ENCODE results near the gene TENM3. TPM values are rescaled to one million over a fixed set of nuclear protein-coding genes. Genes with fewer than 3 reads are reported as not detected.
"Not testable (repeated sequence)": the region's sequence is repeated elsewhere in the genome, so short reads cannot be mapped to it uniquely, and the experiment has no call there.

Gene TENM3
- total and polyA plus RNA-seq, 7 experiments from 2014 or later: not detected

- H3K36me3 ChIP-seq (ENCODE audit: control insufficient read depth in 2 of 3, insufficient read depth in 3 of 3, low read length in 3 of 3): no peaks in the 10 kb centered on the region
- H3K27ac ChIP-seq (ENCODE audit: low read depth, low read length): no peak overlapping the region
- no peak overlapping the region for H3K4me3 ChIP-seq (ENCODE audit: low read length)
- H3K9me3 ChIP-seq (ENCODE audit: control insufficient read depth in 2 of 3, low read length in 3 of 3): no peaks in the 10 kb centered on the region
- H3K4me1 ChIP-seq (ENCODE audit: control insufficient read depth in 2 of 2, insufficient read depth in 2 of 2, low read length in 2 of 2): no peaks in the 10 kb centered on the region
- Mint-ChIP-seq H3K27me3 (peaks cover 0 to 7% (median 5%) of the 10 kb centered on the region in 5 donors), H3K27ac (no peak overlapping the region), H3K4me3 (no peak overlapping the region), H3K9me3 (peaks cover 0 to 2% (median 0%) of the 10 kb centered on the region in 11 donors), H3K36me3 (no peaks in the 10 kb centered on the region), H3K4me1 (peaks cover 0 to 2% (median 0%) of the 10 kb centered on the region in 7 donors)
- no peak for DNase-seq
- intact Hi-C loops (cut with micrococcal nuclease): no loop called here
- POLR2A ChIA-PET: no interaction called here
- no peak for ATAC-seq
- CTCF ChIA-PET: no interaction called here
- no peaks in the 10 kb centered on the region for H3K27me3 ChIP-seq (ENCODE audit: control insufficient read depth in 2 of 2, insufficient read depth in 2 of 2, low read length in 2 of 2)
Observed at GRCh38 chr4:182380771-182381181, 137.6 kb downstream of the TENM3 start.

GRCh38 chr4:182382941-182383340, 139.7 kb downstream of the TENM3 start:
- no peak overlapping the region for H3K4me3 Mint-ChIP-seq
- ATAC-seq (no peak), DNase-seq (no peak)
- Histone ChIP-seq H3K27ac (ENCODE audit: low read depth, low read length) (no peak overlapping the region), H3K4me3 (ENCODE audit: low read length) (no peak overlapping the region), H3K4me1 (ENCODE audit: control insufficient read depth in 2 of 2, insufficient read depth in 2 of 2, low read length in 2 of 2) (no peaks in the 10 kb centered on the region), H3K9me3 (ENCODE audit: control insufficient read depth in 2 of 3, low read length in 3 of 3) (no peaks in the 10 kb centered on the region), H3K36me3 (ENCODE audit: control insufficient read depth in 2 of 3, insufficient read depth in 3 of 3, low read length in 3 of 3) (no peaks in the 10 kb centered on the region), H3K27me3 (ENCODE audit: control insufficient read depth in 2 of 2, insufficient read depth in 2 of 2, low read length in 2 of 2) (no peaks in the 10 kb centered on the region)
- no peaks in the 10 kb centered on the region for H3K36me3 Mint-ChIP-seq
- ChIA-PET CTCF (no interaction called here), POLR2A (no interaction called here)
- intact Hi-C loops (cut with micrococcal nuclease): no loop called here
- H3K9me3 Mint-ChIP-seq: peaks cover 0 to 2% (median 0%) of the 10 kb centered on the region in 11 donors
- no peaks in the 10 kb centered on the region for H3K4me1 Mint-ChIP-seq
- peaks cover 0 to 5% (median 2%) of the 10 kb centered on the region in 5 donors for H3K27me3 Mint-ChIP-seq
- no peak overlapping the region for H3K27ac Mint-ChIP-seq

- Mint-ChIP-seq H3K27ac (no peak overlapping the region), H3K4me3 (no peak overlapping the region), H3K4me1 (no peaks in the 10 kb centered on the region), H3K36me3 (no peaks in the 10 kb centered on the region), H3K9me3 (peaks cover 0 to 2% (median 0%) of the 10 kb centered on the region in 11 donors), H3K27me3 (no peaks in the 10 kb centered on the region)
- ATAC-seq (no peak), DNase-seq (no peak)
- Histone ChIP-seq H3K4me1 (ENCODE audit: control insufficient read depth in 2 of 2, insufficient read depth in 2 of 2, low read length in 2 of 2) (no peaks in the 10 kb centered on the region), H3K27me3 (ENCODE audit: control insufficient read depth in 2 of 2, insufficient read depth in 2 of 2, low read length in 2 of 2) (no peaks in the 10 kb centered on the region), H3K36me3 (ENCODE audit: control insufficient read depth in 2 of 3, insufficient read depth in 3 of 3, low read length in 3 of 3) (no peaks in the 10 kb centered on the region), H3K27ac (ENCODE audit: low read depth, low read length) (no peak overlapping the region), H3K9me3 (ENCODE audit: control insufficient read depth in 2 of 3, low read length in 3 of 3) (no peaks in the 10 kb centered on the region), H3K4me3 (ENCODE audit: low read length) (no peak overlapping the region)
- intact Hi-C loops (cut with micrococcal nuclease): no loop called here
- ChIA-PET POLR2A (no interaction called here), CTCF (no interaction called here)
Observed at GRCh38 chr4:182384631-182385091, 141.5 kb downstream of the TENM3 start.

DNA sequence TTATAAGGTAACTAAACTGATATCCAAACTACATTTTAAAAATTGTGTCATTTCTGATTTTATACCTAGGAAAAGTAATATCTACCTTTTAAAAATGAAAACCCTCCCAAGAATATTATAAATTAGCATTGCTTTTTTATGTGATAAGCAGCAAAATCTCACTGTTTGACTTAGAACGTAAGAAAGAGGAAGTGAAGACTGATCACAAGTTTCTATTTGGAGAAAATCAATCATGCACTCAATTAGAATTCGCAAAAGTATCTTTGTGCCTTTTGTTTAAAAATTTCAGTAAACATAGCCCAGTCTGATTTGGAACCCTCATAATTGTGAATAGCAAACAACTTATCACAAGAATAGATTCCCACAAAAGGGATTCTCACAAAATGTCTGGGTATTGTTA, 142.7 kb downstream of the TENM3 start:
- H3K4me1 ChIP-seq (ENCODE audit: control insufficient read depth in 2 of 2, insufficient read depth in 2 of 2, low read length in 2 of 2): no peaks in the 10 kb centered on the region
- no peaks in the 10 kb centered on the region for H3K27me3 ChIP-seq (ENCODE audit: control insufficient read depth in 2 of 2, insufficient read depth in 2 of 2, low read length in 2 of 2)
- no peaks in the 10 kb centered on the region for H3K36me3 Mint-ChIP-seq
- H3K36me3 ChIP-seq (ENCODE audit: control insufficient read depth in 2 of 3, insufficient read depth in 3 of 3, low read length in 3 of 3): no peaks in the 10 kb centered on the region
- POLR2A ChIA-PET: no interaction called here
- intact Hi-C loops (cut with micrococcal nuclease): no loop called here
- no peaks in the 10 kb centered on the region for H3K9me3 ChIP-seq (ENCODE audit: control insufficient read depth in 2 of 3, low read length in 3 of 3)
- no peak for DNase-seq
- no peaks in the 10 kb centered on the region for H3K4me1 Mint-ChIP-seq
- no peak for ATAC-seq
- H3K4me3 ChIP-seq (ENCODE audit: low read length): no peak overlapping the region
- CTCF ChIA-PET: no interaction called here
- H3K27me3 Mint-ChIP-seq: no peaks in the 10 kb centered on the region
- no peak overlapping the region for H3K4me3 Mint-ChIP-seq
- H3K27ac Mint-ChIP-seq: no peak overlapping the region
- H3K27ac ChIP-seq (ENCODE audit: low read depth, low read length): no peak overlapping the region
- H3K9me3 Mint-ChIP-seq: peaks cover 0 to 2% (median 0%) of the 10 kb centered on the region in 11 donors

GRCh38 chr4:182386576-182386975, 143.4 kb downstream of the TENM3 start:
- H3K9me3 Mint-ChIP-seq; H3K4me1 ChIP-seq (ENCODE audit: control insufficient read depth in 2 of 2, insufficient read depth in 2 of 2, low read length in 2 of 2); H3K27me3 ChIP-seq (ENCODE audit: control insufficient read depth in 2 of 2, insufficient read depth in 2 of 2, low read length in 2 of 2); H3K4me3 Mint-ChIP-seq; DNase-seq; intact Hi-C loops (cut with micrococcal nuclease); CTCF ChIA-PET; H3K4me3 ChIP-seq (ENCODE audit: low read length); H3K36me3 ChIP-seq (ENCODE audit: control insufficient read depth in 2 of 3, insufficient read depth in 3 of 3, low read length in 3 of 3); POLR2A ChIA-PET; ATAC-seq; H3K27ac ChIP-seq (ENCODE audit: low read depth, low read length); H3K27ac Mint-ChIP-seq; H3K27me3 Mint-ChIP-seq; H3K4me1 Mint-ChIP-seq; H3K9me3 ChIP-seq (ENCODE audit: control insufficient read depth in 2 of 3, low read length in 3 of 3); H3K36me3 Mint-ChIP-seq: not testable (repeated sequence)

GRCh38 chr4:182391111-182391684, 148.0 kb downstream of the TENM3 start:
- POLR2A ChIA-PET: interaction anchor here (0.8 kb wide), 1 partner anchor 24 kb away, joined by 3 read pairs; no protein-coding TSS in a partner anchor

GRCh38 chr4:182394181-182394580, 151.0 kb downstream of the TENM3 start:
- Histone ChIP-seq H3K27ac (ENCODE audit: low read depth, low read length) (no peak overlapping the region), H3K4me1 (ENCODE audit: control insufficient read depth in 2 of 2, insufficient read depth in 2 of 2, low read length in 2 of 2) (no peaks in the 10 kb centered on the region), H3K4me3 (ENCODE audit: low read length) (no peak overlapping the region), H3K27me3 (ENCODE audit: control insufficient read depth in 2 of 2, insufficient read depth in 2 of 2, low read length in 2 of 2) (no peaks in the 10 kb centered on the region), H3K9me3 (ENCODE audit: control insufficient read depth in 2 of 3, low read length in 3 of 3) (no peaks in the 10 kb centered on the region), H3K36me3 (ENCODE audit: control insufficient read depth in 2 of 3, insufficient read depth in 3 of 3, low read length in 3 of 3) (no peaks in the 10 kb centered on the region)
- ChIA-PET POLR2A (no interaction called here), CTCF (interaction anchor here (0.6 kb wide), 1 partner anchor 37 kb away, joined by 3 read pairs; no protein-coding TSS in a partner anchor)
- Mint-ChIP-seq H3K27ac (no peak overlapping the region), H3K9me3 (no peaks in the 10 kb centered on the region), H3K4me1 (no peaks in the 10 kb centered on the region), H3K4me3 (no peak overlapping the region), H3K36me3 (no peaks in the 10 kb centered on the region), H3K27me3 (peaks cover 0 to 11% (median 0%) of the 10 kb centered on the region in 5 donors)
- ATAC-seq (no peak), DNase-seq (no peak)
- intact Hi-C loops (cut with micrococcal nuclease): no loop called here

More at GRCh38 chr4:182391111-182391684, 148.0 kb downstream of the TENM3 start:
- no peak for DNase-seq
- Mint-ChIP-seq H3K9me3 (no peaks in the 10 kb centered on the region), H3K36me3 (no peaks in the 10 kb centered on the region), H3K4me3 (no peak overlapping the region), H3K27me3 (peaks cover 0 to 6% (median 0%) of the 10 kb centered on the region in 5 donors), H3K27ac (no peak overlapping the region), H3K4me1 (no peaks in the 10 kb centered on the region)
- intact Hi-C loops (cut with micrococcal nuclease): no loop called here
- Histone ChIP-seq H3K27ac (ENCODE audit: low read depth, low read length) (no peak overlapping the region), H3K36me3 (ENCODE audit: control insufficient read depth in 2 of 3, insufficient read depth in 3 of 3, low read length in 3 of 3) (no peaks in the 10 kb centered on the region), H3K27me3 (ENCODE audit: control insufficient read depth in 2 of 2, insufficient read depth in 2 of 2, low read length in 2 of 2) (no peaks in the 10 kb centered on the region), H3K9me3 (ENCODE audit: control insufficient read depth in 2 of 3, low read length in 3 of 3) (no peaks in the 10 kb centered on the region), H3K4me3 (ENCODE audit: low read length) (no peak overlapping the region), H3K4me1 (ENCODE audit: control insufficient read depth in 2 of 2, insufficient read depth in 2 of 2, low read length in 2 of 2) (no peaks in the 10 kb centered on the region)
- no peak for ATAC-seq
- CTCF ChIA-PET: no interaction called here
